ENCODE data around the gene PRAMEF20.

DNA sequence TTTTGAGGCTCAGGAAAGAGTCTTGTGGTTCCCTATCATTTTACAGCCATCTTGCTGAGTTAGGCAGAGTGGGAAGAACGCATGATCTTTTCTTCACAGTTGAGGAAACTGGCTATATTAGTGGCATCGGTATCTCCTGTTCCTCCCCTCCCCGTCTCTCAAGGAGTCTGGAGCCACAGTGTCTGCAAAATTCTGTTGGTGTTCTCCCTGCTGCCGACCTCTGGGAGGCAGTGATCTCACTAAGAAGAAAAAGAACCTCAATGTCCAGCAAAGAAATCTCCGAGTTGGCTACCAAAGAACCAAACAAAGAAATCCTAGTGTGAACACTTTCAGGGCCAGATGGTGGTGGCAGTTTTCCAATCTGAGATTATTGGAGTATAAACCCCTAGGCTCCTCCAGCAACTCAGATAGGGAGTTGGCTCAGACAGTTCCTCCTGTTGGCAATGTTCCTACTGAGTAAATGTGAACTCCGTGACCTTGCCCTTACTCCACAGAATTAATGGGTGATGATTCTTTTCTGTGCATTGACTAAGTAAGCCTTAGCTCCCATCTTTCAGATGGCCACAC is 41.2 kb downstream of the PRAMEF20 start:
- TF ChIP-seq, protein P1, sequence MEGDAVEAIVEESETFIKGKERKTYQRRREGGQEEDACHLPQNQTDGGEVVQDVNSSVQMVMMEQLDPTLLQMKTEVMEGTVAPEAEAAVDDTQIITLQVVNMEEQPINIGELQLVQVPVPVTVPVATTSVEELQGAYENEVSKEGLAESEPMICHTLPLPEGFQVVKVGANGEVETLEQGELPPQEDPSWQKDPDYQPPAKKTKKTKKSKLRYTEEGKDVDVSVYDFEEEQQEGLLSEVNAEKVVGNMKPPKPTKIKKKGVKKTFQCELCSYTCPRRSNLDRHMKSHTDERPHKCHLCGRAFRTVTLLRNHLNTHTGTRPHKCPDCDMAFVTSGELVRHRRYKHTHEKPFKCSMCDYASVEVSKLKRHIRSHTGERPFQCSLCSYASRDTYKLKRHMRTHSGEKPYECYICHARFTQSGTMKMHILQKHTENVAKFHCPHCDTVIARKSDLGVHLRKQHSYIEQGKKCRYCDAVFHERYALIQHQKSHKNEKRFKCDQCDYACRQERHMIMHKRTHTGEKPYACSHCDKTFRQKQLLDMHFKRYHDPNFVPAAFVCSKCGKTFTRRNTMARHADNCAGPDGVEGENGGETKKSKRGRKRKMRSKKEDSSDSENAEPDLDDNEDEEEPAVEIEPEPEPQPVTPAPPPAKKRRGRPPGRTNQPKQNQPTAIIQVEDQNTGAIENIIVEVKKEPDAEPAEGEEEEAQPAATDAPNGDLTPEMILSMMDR (IDR thresholded peaks at IDR 0.05 in 4 of 5, conservative IDR thresholded peaks at IDR 0.05 in 1 of 5): no peak
- no peak for TF ChIP-seq POLR2A (IDR thresholded peaks at IDR 0.05)

Measured in gastrocnemius medialis (tissue), 4 donors.